ENCODE data around the gene TMEM14C. TPM values are rescaled to one million over a fixed set of nuclear protein-coding genes. Genes with fewer than 3 reads are reported as not detected.
"Not testable (repeated sequence)": the region's sequence is repeated elsewhere in the genome, so short reads cannot be mapped to it uniquely, and the experiment has no call there.

Gene TMEM14C
- total and polyA plus RNA-seq, 2 donors from 2014 or later = 118 to 210 TPM

- H3K4me3 ChIP-seq (ENCODE audit: low read length in 3 of 3) = no peak overlapping the region
- FAIRE-seq (no peak), DNase-seq (no peak)
- no peak for TF ChIP-seq CTCF (IDR thresholded peaks at IDR 0.05; ENCODE audit: borderline replicate concordance, extremely low read depth, insufficient read depth)
- no peak overlapping the region for H3K27ac ChIP-seq (ENCODE audit: low read depth in 2 of 2, low read length in 2 of 2)
- H3K27me3 ChIP-seq (ENCODE audit: control insufficient read depth, insufficient read depth, low read length) = no peaks in the 10 kb centered on the region
- H3K36me3 ChIP-seq (ENCODE audit: control insufficient read depth in 2 of 3, insufficient read depth in 3 of 3, low read length in 3 of 3) = peaks cover 0 to 19% (median 5%) of the 10 kb centered on the region in 3 donors
- no peaks in the 10 kb centered on the region for H3K4me1 ChIP-seq (ENCODE audit: control insufficient read depth in 2 of 3, insufficient read depth in 2 of 3, low read depth in 1 of 3, low read length in 3 of 3)
- H3K9me3 ChIP-seq (ENCODE audit: control insufficient read depth in 2 of 3, insufficient read depth in 1 of 3, low read length in 3 of 3) = no peaks in the 10 kb centered on the region
- H3K9ac ChIP-seq (ENCODE audit: low read length in 3 of 3) = no peak overlapping the region
- intact Hi-C loops (cut with DNase I) = no loop called here
Measured at GRCh38 chr6:10733863-10734262, 11.0 kb downstream of the TMEM14C start.

GRCh38 chr6:10736731-10737130 is 13.9 kb downstream of the TMEM14C start:
- Histone ChIP-seq H3K4me3 (ENCODE audit: low read length in 3 of 3) (no peak overlapping the region), H3K9me3 (ENCODE audit: control insufficient read depth in 2 of 3, insufficient read depth in 1 of 3, low read length in 3 of 3) (no peaks in the 10 kb centered on the region), H3K36me3 (ENCODE audit: control insufficient read depth in 2 of 3, insufficient read depth in 3 of 3, low read length in 3 of 3) (peaks cover 0 to 5% (median 5%) of the 10 kb centered on the region in 3 donors), H3K9ac (ENCODE audit: low read length in 3 of 3) (no peak overlapping the region), H3K4me1 (ENCODE audit: control insufficient read depth in 2 of 3, insufficient read depth in 2 of 3, low read depth in 1 of 3, low read length in 3 of 3) (no peaks in the 10 kb centered on the region), H3K27ac (ENCODE audit: low read depth in 2 of 2, low read length in 2 of 2) (no peak overlapping the region), H3K27me3 (ENCODE audit: control insufficient read depth, insufficient read depth, low read length) (no peaks in the 10 kb centered on the region)
- DNase-seq (no peak), FAIRE-seq (no peak)
- no peak for TF ChIP-seq CTCF (IDR thresholded peaks at IDR 0.05; ENCODE audit: borderline replicate concordance, extremely low read depth, insufficient read depth)
- intact Hi-C loops (cut with DNase I) = no loop called here

- no peaks in the 10 kb centered on the region for H3K27me3 ChIP-seq (ENCODE audit: control insufficient read depth, insufficient read depth, low read length)
- intact Hi-C loops (cut with DNase I) = no loop called here
- no peaks in the 10 kb centered on the region for H3K4me1 ChIP-seq (ENCODE audit: control insufficient read depth in 2 of 3, insufficient read depth in 2 of 3, low read depth in 1 of 3, low read length in 3 of 3)
- no peak overlapping the region for H3K27ac ChIP-seq (ENCODE audit: low read depth in 2 of 2, low read length in 2 of 2)
- FAIRE-seq = no peak
- DNase-seq = no peak
- H3K9me3 ChIP-seq (ENCODE audit: control insufficient read depth in 2 of 3, insufficient read depth in 1 of 3, low read length in 3 of 3) = no peaks in the 10 kb centered on the region
- no peak overlapping the region for H3K4me3 ChIP-seq (ENCODE audit: low read length in 3 of 3)
- no peak for TF ChIP-seq CTCF (IDR thresholded peaks at IDR 0.05; ENCODE audit: borderline replicate concordance, extremely low read depth, insufficient read depth)
- H3K9ac ChIP-seq (ENCODE audit: low read length in 3 of 3) = no peak overlapping the region
- H3K36me3 ChIP-seq (ENCODE audit: control insufficient read depth in 2 of 3, insufficient read depth in 3 of 3, low read length in 3 of 3) = no peaks in the 10 kb centered on the region
Measured at GRCh38 chr6:10740061-10740460, 17.2 kb downstream of the TMEM14C start.

- DNase-seq; H3K27ac ChIP-seq (ENCODE audit: low read depth in 2 of 2, low read length in 2 of 2); H3K36me3 ChIP-seq (ENCODE audit: control insufficient read depth in 2 of 3, insufficient read depth in 3 of 3, low read length in 3 of 3); FAIRE-seq; H3K9ac ChIP-seq (ENCODE audit: low read length in 3 of 3); H3K27me3 ChIP-seq (ENCODE audit: control insufficient read depth, insufficient read depth, low read length); H3K9me3 ChIP-seq (ENCODE audit: control insufficient read depth in 2 of 3, insufficient read depth in 1 of 3, low read length in 3 of 3); H3K4me1 ChIP-seq (ENCODE audit: control insufficient read depth in 2 of 3, insufficient read depth in 2 of 3, low read depth in 1 of 3, low read length in 3 of 3); H3K4me3 ChIP-seq (ENCODE audit: low read length in 3 of 3); intact Hi-C loops (cut with DNase I): not testable (repeated sequence)
Measured at GRCh38 chr6:10741643-10742042, 18.8 kb downstream of the TMEM14C start.
